ENCODE results near the gene ACHE.
A peak's percentile ranks its signal among the peaks of the same experiment; 100 is the strongest.

The ACHE gene

GRCh38 chr7:100884736-100885439, 10.8 kb downstream of the ACHE start:
- TF ChIP-seq GATA1 (IDR thresholded peaks at IDR 0.05; ENCODE audit: low read depth, low read length), result no peak
- TF ChIP-seq POLR2A (IDR thresholded peaks at IDR 0.05; ENCODE audit: low read length), result no peak
- DNase-seq, result no peak

- no peak for DNase-seq
- TF ChIP-seq GATA1 (IDR thresholded peaks at IDR 0.05; ENCODE audit: low read depth, low read length) (no peak), POLR2A (IDR thresholded peaks at IDR 0.05; ENCODE audit: low read length) (no peak)
Observed at GRCh38 chr7:100882785-100883526, 12.7 kb downstream of the ACHE start.

- TF ChIP-seq GATA1 (IDR thresholded peaks at IDR 0.05; ENCODE audit: low read depth, low read length) (no peak), POLR2A (IDR thresholded peaks at IDR 0.05; ENCODE audit: low read length) (no peak)
- DNase-seq, result no peak
Observed at GRCh38 chr7:100882201-100882600, 13.5 kb downstream of the ACHE start.

- DNase-seq, result no peak
- no peak for TF ChIP-seq POLR2A (IDR thresholded peaks at IDR 0.05; ENCODE audit: low read length)
- no peak for TF ChIP-seq GATA1 (IDR thresholded peaks at IDR 0.05; ENCODE audit: low read depth, low read length)
Observed at GRCh38 chr7:100881136-100881535, 14.6 kb downstream of the ACHE start.

- TF ChIP-seq GATA1 (IDR thresholded peaks at IDR 0.05; ENCODE audit: low read depth, low read length) (no peak), POLR2A (IDR thresholded peaks at IDR 0.05; ENCODE audit: low read length) (no peak)
- no peak for DNase-seq
Observed at GRCh38 chr7:100880645-100881044, 15.0 kb downstream of the ACHE start.

GRCh38 chr7:100879685-100880261, 15.9 kb downstream of the ACHE start:
- TF ChIP-seq POLR2A (IDR thresholded peaks at IDR 0.05; ENCODE audit: low read length) (no peak), GATA1 (IDR thresholded peaks at IDR 0.05; ENCODE audit: low read depth, low read length) (no peak)
- no peak for DNase-seq

GRCh38 chr7:100878685-100879084, 17.0 kb downstream of the ACHE start:
- TF ChIP-seq POLR2A (IDR thresholded peaks at IDR 0.05; ENCODE audit: low read length), result no peak
- TF ChIP-seq GATA1 (IDR thresholded peaks at IDR 0.05; ENCODE audit: low read depth, low read length), result no peak
- DNase-seq, result no peak

- no peak for DNase-seq
- TF ChIP-seq GATA1 (IDR thresholded peaks at IDR 0.05; ENCODE audit: low read depth, low read length) (no peak), POLR2A (IDR thresholded peaks at IDR 0.05; ENCODE audit: low read length) (no peak)
Observed at GRCh38 chr7:100878013-100878412, 17.7 kb downstream of the ACHE start.

- TF ChIP-seq POLR2A (IDR thresholded peaks at IDR 0.05; ENCODE audit: low read length), result no peak
- no peak for TF ChIP-seq GATA1 (IDR thresholded peaks at IDR 0.05; ENCODE audit: low read depth, low read length)
- peak; percentile 69 to 79 for DNase-seq
Observed at GRCh38 chr7:100875356-100875751, 20.3 kb downstream of the ACHE start.

GRCh38 chr7:100874577-100875355, 20.9 kb downstream of the ACHE start, which contains the start of gene SRRT:
SRRT (plus strand) TSS chr7:100875103; CDS start chr7:100875591, 488 bp downstream.
- DNase-seq, result peak; percentile 99 to 100
- TF ChIP-seq GATA1 (IDR thresholded peaks at IDR 0.05; ENCODE audit: low read depth, low read length) (no peak), POLR2A (IDR thresholded peaks at IDR 0.05; ENCODE audit: low read length) (peak; percentile 99)

GRCh38 chr7:100874300-100874576, 21.4 kb downstream of the ACHE start:
- DNase-seq, result no peak
- no peak for TF ChIP-seq GATA1 (IDR thresholded peaks at IDR 0.05; ENCODE audit: low read depth, low read length)
- TF ChIP-seq POLR2A (IDR thresholded peaks at IDR 0.05; ENCODE audit: low read length), result no peak

GRCh38 chr7:100873599-100874299, 21.9 kb downstream of the ACHE start:
- TF ChIP-seq GATA1 (IDR thresholded peaks at IDR 0.05; ENCODE audit: low read depth, low read length) (no peak), POLR2A (IDR thresholded peaks at IDR 0.05; ENCODE audit: low read length) (no peak)
- no peak for DNase-seq

- no peak for TF ChIP-seq GATA1 (IDR thresholded peaks at IDR 0.05; ENCODE audit: low read depth, low read length)
- TF ChIP-seq POLR2A (IDR thresholded peaks at IDR 0.05; ENCODE audit: low read length), result no peak
- no peak for DNase-seq
Observed at GRCh38 chr7:100867776-100868485, 27.8 kb downstream of the ACHE start.

Data from erythroblast (primary cell).